Chondrocyte (in vitro differentiated cells): ENCODE results near the gene WNT11. TPM values are rescaled to one million over a fixed set of nuclear protein-coding genes. Genes with fewer than 3 reads are reported as not detected.

Experiments used
- DNase-seq: peaks from one replicate; pipeline ENCODE4 v3.0.0; 2021; ENCODE audit warnings: mixed read lengths, low spot score
- H3K27ac Mint-ChIP-seq: one replicate; pipeline ENCODE4 v1.8.0; 2021; ENCODE audit warnings: mild to moderate bottlenecking, moderate library complexity, mixed read lengths; ENCODE audit not compliant: unreplicated experiment
- H3K27me3 Mint-ChIP-seq: 2 replicates; pipeline ENCODE4 v1.8.0; 2021; ENCODE audit warnings: low read depth, mixed read lengths
- H3K36me3 Mint-ChIP-seq: 2 replicates; pipeline ENCODE4 v1.8.0; 2021; ENCODE audit warnings: low read depth, mixed read lengths
- H3K4me1 Mint-ChIP-seq: 2 replicates; pipeline ENCODE4 v1.8.0; 2021; ENCODE audit warnings: low read depth, mild to moderate bottlenecking, mixed read lengths
- H3K4me3 Mint-ChIP-seq: one replicate; pipeline ENCODE4 v1.8.0; 2021; ENCODE audit warnings: mild to moderate bottlenecking, moderate library complexity, mixed read lengths; ENCODE audit not compliant: unreplicated experiment
- H3K9me3 Mint-ChIP-seq: 2 replicates; pipeline ENCODE4 v1.8.0; 2021; ENCODE audit warnings: low read depth, mixed read lengths
- total RNA-seq: library from RNA; stranded (reverse); gene quantifications from 3 replicates; pipeline ENCODE4 v1.2.1, GENCODE V29; 2021
- TF ChIP-seq, protein P1 (sequence below): fragments of 200-600 bp; sonication (generic); IDR thresholded peaks from 2 replicates; pipeline ENCODE4 v1.5.0; 2021; ENCODE audit warnings: antibody characterized with exemption, mild to moderate bottlenecking, moderate library complexity

The WNT11 gene
- total RNA-seq, 1 donor from 2014 or later, result 24.5 TPM

DNA sequence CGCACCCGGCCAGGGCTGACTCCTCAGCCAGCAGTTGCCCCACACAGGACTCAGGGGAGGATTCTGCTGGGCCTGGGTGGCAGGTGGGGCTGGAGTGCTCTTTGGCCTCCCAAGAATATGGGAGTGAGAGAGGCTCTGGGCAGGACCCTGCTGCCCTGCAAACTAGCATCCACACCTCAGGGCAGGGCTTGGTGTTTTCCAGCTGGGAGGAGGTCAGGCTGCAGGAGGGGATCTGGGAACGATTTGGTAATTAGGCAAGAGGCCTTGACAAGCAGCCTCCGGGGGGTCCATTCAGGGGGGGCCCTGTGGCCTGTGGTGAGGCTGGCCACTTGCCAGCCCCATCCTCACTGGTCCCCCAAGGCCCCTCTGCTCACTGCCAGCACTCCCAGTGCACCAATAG is 35.8 kb downstream of the WNT11 start:
- H3K27me3 Mint-ChIP-seq, result no peaks in the 10 kb centered on the region
- no peak overlapping the region for H3K27ac Mint-ChIP-seq
- TF ChIP-seq, protein P1, sequence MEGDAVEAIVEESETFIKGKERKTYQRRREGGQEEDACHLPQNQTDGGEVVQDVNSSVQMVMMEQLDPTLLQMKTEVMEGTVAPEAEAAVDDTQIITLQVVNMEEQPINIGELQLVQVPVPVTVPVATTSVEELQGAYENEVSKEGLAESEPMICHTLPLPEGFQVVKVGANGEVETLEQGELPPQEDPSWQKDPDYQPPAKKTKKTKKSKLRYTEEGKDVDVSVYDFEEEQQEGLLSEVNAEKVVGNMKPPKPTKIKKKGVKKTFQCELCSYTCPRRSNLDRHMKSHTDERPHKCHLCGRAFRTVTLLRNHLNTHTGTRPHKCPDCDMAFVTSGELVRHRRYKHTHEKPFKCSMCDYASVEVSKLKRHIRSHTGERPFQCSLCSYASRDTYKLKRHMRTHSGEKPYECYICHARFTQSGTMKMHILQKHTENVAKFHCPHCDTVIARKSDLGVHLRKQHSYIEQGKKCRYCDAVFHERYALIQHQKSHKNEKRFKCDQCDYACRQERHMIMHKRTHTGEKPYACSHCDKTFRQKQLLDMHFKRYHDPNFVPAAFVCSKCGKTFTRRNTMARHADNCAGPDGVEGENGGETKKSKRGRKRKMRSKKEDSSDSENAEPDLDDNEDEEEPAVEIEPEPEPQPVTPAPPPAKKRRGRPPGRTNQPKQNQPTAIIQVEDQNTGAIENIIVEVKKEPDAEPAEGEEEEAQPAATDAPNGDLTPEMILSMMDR, result no peak
- DNase-seq, result no peak
- no peaks in the 10 kb centered on the region for H3K9me3 Mint-ChIP-seq
- H3K4me3 Mint-ChIP-seq, result no peak overlapping the region
- H3K4me1 Mint-ChIP-seq, result peaks cover 10% of the 10 kb centered on the region
- no peaks in the 10 kb centered on the region for H3K36me3 Mint-ChIP-seq

DNA sequence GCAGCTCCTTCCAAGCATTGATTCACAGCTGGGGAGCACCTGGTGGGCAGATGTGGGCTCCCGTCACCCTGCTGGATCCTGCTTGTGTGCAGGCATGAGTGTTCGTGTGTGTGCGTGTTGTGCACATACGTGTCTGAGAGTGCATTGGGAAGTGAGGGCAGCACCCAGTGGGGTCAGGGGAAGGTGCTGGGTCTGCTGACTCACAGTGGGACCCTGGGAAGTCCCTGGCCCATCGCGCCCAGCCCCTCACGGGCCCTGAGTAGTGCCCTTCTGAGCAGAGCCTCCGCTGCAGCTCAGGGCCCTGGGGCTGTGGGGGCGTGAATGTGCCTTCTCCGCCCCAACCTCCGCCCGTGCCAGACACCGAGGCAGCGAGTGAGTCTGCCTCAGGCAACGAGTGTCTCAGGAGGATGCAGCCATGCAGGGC is 36.8 kb downstream of the WNT11 start:
- Mint-ChIP-seq H3K4me3 (no peak overlapping the region), H3K9me3 (no peaks in the 10 kb centered on the region), H3K27me3 (no peaks in the 10 kb centered on the region), H3K36me3 (no peaks in the 10 kb centered on the region), H3K27ac (no peak overlapping the region), H3K4me1 (peaks cover 10% of the 10 kb centered on the region)
- TF ChIP-seq, protein P1, result no peak
- DNase-seq, result no peak

DNA sequence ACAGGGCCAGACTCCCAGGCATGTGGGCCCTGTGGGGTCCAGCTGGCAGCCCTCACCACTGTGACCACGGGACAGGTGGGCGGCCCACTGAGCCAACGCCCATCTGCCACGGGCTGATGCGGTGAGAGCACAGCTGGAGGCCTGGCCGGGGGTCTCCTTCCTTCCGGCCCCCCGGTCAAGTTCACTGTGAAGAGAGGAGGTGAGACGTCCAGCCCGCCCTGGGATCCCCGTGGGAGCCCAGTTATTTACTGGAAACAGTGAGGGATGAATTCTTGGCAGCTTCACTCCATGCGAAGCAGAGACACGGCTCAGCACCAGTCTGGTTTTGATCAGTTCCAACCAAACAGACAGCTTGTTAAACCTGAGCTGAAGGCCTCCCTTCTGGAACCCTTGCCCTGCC is 38.7 kb downstream of the WNT11 start:
- Mint-ChIP-seq H3K4me1 (peaks cover 10% of the 10 kb centered on the region), H3K9me3 (no peaks in the 10 kb centered on the region), H3K4me3 (no peak overlapping the region), H3K27ac (no peak overlapping the region), H3K27me3 (no peaks in the 10 kb centered on the region), H3K36me3 (no peaks in the 10 kb centered on the region)
- TF ChIP-seq, protein P1, result no peak
- DNase-seq, result no peak

DNA sequence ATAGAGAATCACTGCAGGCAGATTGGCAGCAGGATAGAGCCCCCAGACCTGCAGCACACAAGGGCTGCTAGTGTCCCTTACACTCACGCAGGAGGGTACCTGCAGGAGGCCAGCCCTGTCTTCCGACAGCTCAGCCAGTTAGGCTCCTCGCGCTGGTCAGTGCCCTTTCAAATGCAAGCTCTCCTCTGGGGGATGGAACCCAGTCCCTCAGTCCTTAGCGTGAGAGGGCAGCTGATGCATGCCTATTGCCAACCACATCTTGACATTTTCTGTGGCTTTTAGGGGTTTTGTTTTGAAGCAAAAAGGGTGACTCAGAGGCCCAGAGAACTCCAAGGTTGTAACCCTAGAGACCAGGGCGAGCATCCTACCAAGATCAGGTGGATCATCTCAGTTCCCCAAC is 40.0 kb downstream of the WNT11 start:
- Mint-ChIP-seq H3K27me3 (no peaks in the 10 kb centered on the region), H3K4me3 (no peak overlapping the region), H3K27ac (no peak overlapping the region), H3K9me3 (no peaks in the 10 kb centered on the region), H3K36me3 (no peaks in the 10 kb centered on the region), H3K4me1 (peaks cover 19% of the 10 kb centered on the region)
- TF ChIP-seq, protein P1, result no peak
- DNase-seq, result no peak

DNA sequence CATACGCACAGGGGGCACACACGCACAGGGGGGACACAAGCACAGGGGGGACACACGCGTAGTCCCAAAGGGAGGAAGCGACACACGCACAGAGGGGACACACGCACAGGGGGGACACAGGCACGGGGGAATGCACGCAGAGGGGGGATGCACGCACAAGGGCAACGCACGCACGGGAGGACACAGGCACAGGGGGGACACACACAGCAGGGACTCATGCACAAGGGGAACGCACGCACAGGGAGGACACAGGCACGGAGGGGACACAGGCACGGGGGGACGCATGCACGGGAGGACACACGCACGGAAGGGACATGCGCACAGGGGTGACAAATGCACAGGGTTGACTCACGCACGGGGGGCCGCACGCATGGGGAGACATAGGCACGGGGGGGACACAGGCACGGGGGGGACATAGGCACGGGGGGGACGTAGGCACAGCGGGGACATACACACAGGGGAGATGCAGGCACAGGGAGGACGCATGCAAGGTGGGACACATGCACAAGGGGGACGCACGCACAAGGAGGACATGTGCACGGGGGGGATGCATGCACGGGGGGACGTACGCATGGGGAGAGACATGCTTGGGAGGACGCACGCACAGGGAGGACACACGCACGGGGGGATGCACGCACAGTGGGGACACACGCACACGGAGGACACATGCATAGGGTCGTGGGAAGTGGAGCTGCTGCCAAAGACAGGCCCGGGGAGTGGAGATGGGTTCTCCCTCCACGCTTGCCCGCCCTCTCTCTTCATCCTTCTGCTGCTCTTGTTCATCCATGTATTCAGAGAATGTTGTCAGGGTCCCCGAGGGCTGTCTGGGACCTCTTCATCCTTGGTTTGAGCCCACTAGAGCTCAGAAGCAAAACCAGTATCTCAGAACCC is 41.2 kb downstream of the WNT11 start:
- TF ChIP-seq, protein P1, result no peak
- DNase-seq, result no peak
- H3K9me3 Mint-ChIP-seq, result no peaks in the 10 kb centered on the region
- no peak overlapping the region for H3K4me3 Mint-ChIP-seq
- no peaks in the 10 kb centered on the region for H3K27me3 Mint-ChIP-seq
- H3K27ac Mint-ChIP-seq, result no peak overlapping the region
- H3K36me3 Mint-ChIP-seq, result no peaks in the 10 kb centered on the region
- H3K4me1 Mint-ChIP-seq, result peaks cover 28% of the 10 kb centered on the region
